HAP-1 (cell line): Measurements from ENCODE around the gene TREX2.

ENCODE experiments used
- DNase-seq, 2 experiments: peaks; one replicate each; pipeline ENCODE4 v3.0.0-alpha.2; 2016 to 2020; ENCODE audit warnings: low spot score in 2 of 2
- H3K27me3 ChIP-seq: fragments of 250-450 bp; sonication (Bioruptor Pico); 2 replicates; pipeline ENCODE4 v1.5.1; 2020; ENCODE audit warnings: low read depth, mild to moderate bottlenecking, moderate library complexity
- H3K36me3 ChIP-seq: fragments of 250-450 bp; sonication (Bioruptor Pico); replicated peaks from 2 replicates; pipeline ENCODE4 v1.5.1; 2020; ENCODE audit warnings: mild to moderate bottlenecking
- H3K4me1 ChIP-seq: fragments of 250-450 bp; sonication (Bioruptor Pico); 2 replicates; pipeline ENCODE4 v1.5.1; 2020; ENCODE audit warnings: mild to moderate bottlenecking
- H3K4me3 ChIP-seq: fragments of 250-450 bp; sonication (Bioruptor Pico); 2 replicates; pipeline ENCODE4 v1.5.1; 2020; ENCODE audit warnings: mild to moderate bottlenecking, moderate library complexity
- H3K9me3 ChIP-seq: fragments of 250-450 bp; sonication (Bioruptor Pico); 2 replicates; pipeline ENCODE4 v1.5.1; 2020; ENCODE audit warnings: mild to moderate bottlenecking, moderate library complexity
- in situ Hi-C: fragments of 300-500 bp; cut with MboI; formaldehyde crosslinking; loops from 3 replicates; pipeline ENCODE4 v1.14.3; 2020; ENCODE audit warnings: low sequenced_read_pairs, inconsistent platforms, mixed read lengths

The TREX2 gene, protein sequence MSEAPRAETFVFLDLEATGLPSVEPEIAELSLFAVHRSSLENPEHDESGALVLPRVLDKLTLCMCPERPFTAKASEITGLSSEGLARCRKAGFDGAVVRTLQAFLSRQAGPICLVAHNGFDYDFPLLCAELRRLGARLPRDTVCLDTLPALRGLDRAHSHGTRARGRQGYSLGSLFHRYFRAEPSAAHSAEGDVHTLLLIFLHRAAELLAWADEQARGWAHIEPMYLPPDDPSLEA

DNA sequence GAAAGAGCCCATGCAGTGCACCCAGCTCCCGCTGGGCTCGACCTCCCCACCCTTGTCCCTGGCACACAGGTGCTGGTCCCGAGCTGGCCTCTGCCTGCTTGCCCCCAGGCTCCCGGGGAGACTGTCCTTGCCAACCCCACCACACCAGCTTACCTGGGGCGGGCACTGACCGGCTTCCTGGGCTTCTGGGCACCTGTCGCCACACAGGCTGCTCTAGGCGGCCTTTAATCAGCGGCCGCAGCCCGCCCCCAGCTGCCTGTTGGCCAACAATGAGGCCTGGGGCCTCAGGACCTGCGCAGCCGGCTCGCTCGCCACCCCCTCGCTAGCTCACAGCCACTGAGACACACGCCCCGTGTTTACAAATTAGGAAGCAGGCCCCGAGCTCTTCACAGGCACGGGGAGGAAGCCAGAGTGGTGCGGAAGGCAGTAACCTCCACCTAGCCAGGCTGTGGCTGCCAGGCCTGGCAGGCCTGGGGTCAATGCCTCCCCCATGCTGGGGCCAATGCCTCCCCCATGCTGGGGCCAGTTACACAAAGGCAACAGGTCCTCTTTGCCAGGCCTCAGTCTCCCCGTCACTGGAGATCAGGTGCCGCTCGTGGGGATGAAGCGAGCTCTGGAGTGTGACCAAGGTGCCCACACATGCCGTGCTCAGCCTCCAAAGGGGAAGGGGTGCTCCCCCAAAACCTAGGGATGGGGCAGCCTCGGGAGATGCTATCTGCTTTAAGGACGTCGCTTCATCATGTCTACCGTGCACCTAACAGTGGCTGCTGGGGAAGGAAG lies at the start of gene TREX2:
Gene TREX2 (minus strand): TSS at position 201 of the 780 bp plus-strand sequence. CDS start 626 bp downstream, outside the sequence.
- Histone ChIP-seq H3K4me3 (no peak within 1 kb of the TSS), H3K9me3 (no peaks in the 10 kb centered on the region), H3K4me1 (no peaks in the 10 kb centered on the region), H3K27me3 (no peaks in the 10 kb centered on the region), H3K36me3 (peaks cover 4% of the 10 kb centered on the region)
- in situ Hi-C loops = no loop called here
- no peak for DNase-seq

DNA sequence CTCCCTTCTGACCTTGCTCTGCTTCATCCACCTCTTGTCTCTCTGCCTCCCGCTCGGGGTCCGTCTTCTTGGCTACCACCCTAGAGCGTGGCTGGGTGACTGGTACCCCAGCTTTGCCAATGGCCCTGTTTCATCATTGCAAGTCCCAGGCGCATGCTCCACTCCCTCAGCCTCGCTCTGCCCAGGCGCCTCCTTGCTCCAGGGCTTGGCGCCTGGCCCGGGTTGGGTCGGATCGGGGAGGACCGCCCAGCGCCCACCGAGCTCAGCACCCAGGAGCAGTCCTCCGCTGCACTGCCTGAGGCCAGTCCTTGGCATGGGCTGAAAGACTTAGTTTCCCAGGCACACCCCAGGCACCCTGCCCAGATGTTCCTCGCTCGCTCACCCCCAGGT lies 49.5 kb upstream of the TREX2 start:
- Histone ChIP-seq H3K4me1 (no peaks in the 10 kb centered on the region), H3K36me3 (no peaks in the 10 kb centered on the region), H3K9me3 (no peaks in the 10 kb centered on the region), H3K4me3 (no peak overlapping the region), H3K27me3 (no peaks in the 10 kb centered on the region)
- in situ Hi-C loops = no loop called here
- no peak for DNase-seq

DNA sequence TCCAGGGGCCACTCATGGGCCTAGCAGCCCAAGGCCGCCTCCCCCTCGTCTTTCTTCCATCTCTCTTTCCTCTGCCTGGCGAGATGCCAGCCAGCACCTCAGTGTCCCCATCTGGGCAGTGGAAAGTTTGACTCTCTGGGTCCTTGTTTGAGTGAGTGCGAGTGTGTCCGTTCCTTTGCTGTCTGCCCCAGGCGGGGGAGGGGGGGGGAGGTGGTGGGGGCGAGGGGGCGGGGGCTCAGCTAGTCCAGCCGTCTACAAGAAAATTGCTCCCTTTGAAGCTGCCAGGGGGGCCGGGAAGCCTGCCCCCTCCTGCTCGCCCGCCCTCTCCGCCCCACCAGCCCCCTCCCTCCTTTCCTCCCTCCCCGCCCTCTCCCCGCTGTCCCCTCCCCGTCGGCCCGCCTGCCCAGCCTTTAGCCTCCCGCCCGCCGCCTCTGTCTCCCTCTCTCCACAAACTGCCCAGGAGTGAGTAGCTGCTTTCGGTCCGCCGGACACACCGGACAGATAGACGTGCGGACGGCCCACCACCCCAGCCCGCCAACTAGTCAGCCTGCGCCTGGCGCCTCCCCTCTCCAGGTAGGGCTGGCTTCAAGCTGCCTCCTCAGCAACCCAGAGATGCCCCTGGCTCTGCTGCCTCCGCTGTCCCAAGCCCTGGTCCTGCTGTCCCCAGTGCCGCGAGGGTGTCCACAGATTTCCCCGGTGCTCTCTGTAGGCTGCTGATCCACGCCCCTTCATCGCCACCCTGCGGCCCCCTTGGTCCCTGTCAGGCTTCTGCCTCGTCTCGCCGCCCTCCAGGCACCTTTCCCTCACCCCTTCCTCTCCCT lies 48.9 kb upstream of the TREX2 start, which contains the start of gene BGN:
Gene BGN (plus strand): TSS at position 440 of the 821 bp plus-strand sequence. CDS start 9,652 bp downstream, outside the sequence.
- DNase-seq = peak in 1 of 2 experiments; percentile 22
- Histone ChIP-seq H3K27me3 (no peaks in the 10 kb centered on the region), H3K4me1 (no peaks in the 10 kb centered on the region), H3K4me3 (no peak within 1 kb of the TSS), H3K9me3 (no peaks in the 10 kb centered on the region), H3K36me3 (no peaks in the 10 kb centered on the region)
- in situ Hi-C loops = no loop called here

DNA sequence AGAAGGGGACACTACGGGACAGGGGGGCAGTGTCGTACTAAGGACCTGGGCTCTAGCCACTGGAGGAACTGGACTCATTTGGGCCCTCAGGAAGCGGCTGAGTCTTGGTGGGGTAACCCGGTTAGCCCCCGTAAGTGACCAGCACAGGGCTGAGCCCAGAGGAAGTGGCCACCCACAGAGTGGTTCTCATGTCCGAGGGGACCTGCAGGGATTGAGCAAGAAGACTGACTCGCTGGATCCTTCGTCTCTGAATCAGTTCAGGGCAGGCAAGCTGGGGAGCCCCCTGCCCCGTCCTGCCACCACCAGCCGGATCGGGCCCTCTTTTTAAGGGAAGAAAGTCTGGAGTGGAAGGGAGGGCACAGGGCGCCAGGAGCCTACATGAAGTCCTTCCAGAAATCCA lies 48.2 kb upstream of the TREX2 start:
- no peaks in the 10 kb centered on the region for H3K36me3 ChIP-seq
- H3K9me3 ChIP-seq = no peaks in the 10 kb centered on the region
- in situ Hi-C loops = no loop called here
- H3K27me3 ChIP-seq = no peaks in the 10 kb centered on the region
- H3K4me1 ChIP-seq = no peaks in the 10 kb centered on the region
- no peak overlapping the region for H3K4me3 ChIP-seq
- no peak for DNase-seq

DNA sequence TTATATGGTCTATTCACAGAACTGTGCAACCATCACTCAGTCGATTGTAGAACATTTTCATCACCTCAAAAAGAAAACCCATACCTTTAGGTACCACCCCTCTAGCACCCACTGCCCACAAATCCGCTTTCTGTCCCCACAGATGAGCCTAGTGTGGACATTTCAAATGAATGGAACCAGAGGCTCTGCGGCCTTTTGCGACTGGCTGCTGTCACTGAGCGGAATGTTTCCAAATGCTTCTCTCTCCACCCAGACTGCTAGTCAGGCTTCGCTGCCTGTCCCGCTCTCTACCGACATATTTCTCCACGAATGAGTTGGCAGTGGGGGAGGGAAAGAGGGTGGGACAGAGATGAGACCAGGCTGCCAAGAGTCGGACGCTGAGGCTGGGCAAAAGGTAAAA lies 47.2 kb upstream of the TREX2 start:
- Histone ChIP-seq H3K9me3 (no peaks in the 10 kb centered on the region), H3K27me3 (no peaks in the 10 kb centered on the region), H3K4me1 (no peaks in the 10 kb centered on the region), H3K4me3 (no peak overlapping the region), H3K36me3 (no peaks in the 10 kb centered on the region)
- DNase-seq = no peak
- in situ Hi-C loops = no loop called here

DNA sequence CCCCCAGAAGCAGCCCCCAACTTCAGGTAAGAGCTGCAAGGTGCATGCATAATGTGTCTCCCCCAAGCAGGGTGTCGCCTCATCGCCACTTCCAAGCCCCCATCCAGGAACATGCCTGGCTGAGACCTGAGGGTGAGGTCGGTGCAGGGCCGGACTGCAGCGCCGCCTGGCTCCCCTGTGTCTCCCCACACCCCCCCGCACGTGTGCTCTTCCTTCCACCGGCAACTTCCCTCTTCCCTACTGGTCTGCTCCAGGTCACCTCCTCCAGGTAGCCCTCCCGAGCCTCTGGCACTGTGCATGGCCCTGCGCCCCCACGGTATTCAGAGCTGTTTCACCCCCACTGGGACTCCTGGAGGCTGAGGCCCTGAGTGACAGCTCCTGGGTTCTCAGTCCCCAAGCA lies 46.7 kb upstream of the TREX2 start:
- DNase-seq = no peak
- Histone ChIP-seq H3K4me3 (no peak overlapping the region), H3K9me3 (no peaks in the 10 kb centered on the region), H3K4me1 (no peaks in the 10 kb centered on the region), H3K36me3 (no peaks in the 10 kb centered on the region), H3K27me3 (no peaks in the 10 kb centered on the region)
- in situ Hi-C loops = no loop called here

DNA sequence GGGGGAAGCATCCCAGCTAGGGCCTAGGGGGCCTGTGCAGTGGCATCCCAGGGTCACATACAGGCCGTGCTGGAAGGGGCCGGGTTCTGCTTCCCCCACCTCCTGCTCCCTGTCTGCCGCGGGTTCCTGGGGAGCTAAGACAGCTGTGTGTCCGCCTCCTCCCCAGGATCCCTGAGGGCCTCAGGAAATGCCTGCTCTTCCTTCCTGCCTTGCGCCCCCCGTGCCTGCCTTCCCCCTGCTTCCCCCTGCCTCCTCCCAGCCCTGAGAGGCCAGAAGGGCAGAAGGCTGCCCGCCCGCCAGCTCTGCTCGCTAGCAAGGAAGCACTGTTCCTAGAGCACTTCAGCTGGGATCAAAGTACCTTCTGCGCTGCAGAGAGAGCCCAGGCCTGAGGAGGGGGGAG lies 46.1 kb upstream of the TREX2 start:
- in situ Hi-C loops = no loop called here
- Histone ChIP-seq H3K4me1 (no peaks in the 10 kb centered on the region), H3K36me3 (no peaks in the 10 kb centered on the region), H3K4me3 (no peak overlapping the region), H3K27me3 (no peaks in the 10 kb centered on the region), H3K9me3 (no peaks in the 10 kb centered on the region)
- DNase-seq = no peak

DNA sequence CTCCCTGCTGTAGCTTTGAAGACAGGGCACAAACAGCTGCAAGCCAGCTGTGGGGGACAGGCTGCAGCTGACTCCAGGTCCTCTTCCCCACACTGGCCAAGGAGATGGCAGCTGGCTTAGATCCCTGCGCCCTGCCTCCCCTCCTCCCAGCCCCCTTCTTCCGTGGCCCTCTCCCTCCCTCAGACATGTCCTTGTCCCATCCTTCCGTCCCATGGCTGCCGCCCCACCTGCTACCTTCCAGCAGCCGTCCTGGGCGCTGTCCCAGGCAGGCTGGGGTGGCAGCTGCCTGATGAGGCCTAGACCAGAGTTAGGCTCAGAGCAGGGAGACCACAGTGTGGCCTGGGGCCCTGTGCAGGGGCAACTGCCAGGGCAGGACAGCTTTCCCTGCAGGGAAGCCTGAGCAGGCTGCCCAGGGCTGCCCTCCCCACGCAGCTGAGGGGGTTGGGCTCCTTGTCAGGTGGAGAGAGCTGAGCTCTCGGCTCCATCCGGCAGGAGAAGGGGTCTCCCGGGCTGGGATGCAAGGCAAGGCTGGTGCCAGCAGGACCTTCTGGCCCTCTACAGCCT lies 45.6 kb upstream of the TREX2 start:
- Histone ChIP-seq H3K4me1 (no peaks in the 10 kb centered on the region), H3K9me3 (no peaks in the 10 kb centered on the region), H3K4me3 (no peak overlapping the region), H3K36me3 (no peaks in the 10 kb centered on the region), H3K27me3 (no peaks in the 10 kb centered on the region)
- in situ Hi-C loops = no loop called here
- no peak for DNase-seq

DNA sequence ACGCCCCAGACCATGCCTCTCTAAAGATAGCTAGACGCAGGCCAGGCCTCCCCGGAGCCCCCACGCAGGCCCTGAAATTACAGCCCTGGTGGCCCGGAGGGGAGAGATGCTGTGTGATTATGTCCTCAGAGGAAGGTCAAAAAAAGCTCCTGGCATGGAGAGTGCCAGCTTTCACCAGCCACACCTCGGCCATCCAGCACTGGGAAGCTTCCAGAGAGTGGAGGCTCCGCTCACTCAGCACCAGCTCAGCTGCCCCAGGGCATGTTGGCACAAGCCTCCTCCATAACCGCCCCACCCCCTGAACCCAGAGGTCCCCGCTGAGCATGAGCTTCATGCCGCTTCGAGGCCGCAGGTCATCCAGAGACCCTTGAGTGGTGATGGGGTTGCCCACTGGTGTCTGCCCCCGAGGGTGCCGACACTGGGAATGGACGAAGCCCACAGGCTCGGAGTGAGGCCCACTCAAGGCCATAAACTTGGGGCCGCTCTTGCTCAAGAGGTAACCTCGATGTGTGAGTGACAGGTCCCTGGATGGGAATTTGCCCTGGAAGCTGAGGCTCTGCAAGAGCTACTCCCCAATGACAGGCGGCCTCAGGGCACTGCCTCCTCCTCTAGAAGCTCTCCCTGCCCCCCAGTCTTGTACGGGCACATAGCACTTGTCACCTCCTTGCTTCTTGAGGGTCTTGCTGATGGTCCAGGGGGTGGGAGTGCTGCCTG lies 44.5 kb upstream of the TREX2 start:
- in situ Hi-C loops = no loop called here
- no peak for DNase-seq
- Histone ChIP-seq H3K36me3 (no peaks in the 10 kb centered on the region), H3K27me3 (no peaks in the 10 kb centered on the region), H3K4me3 (no peak overlapping the region), H3K4me1 (no peaks in the 10 kb centered on the region), H3K9me3 (no peaks in the 10 kb centered on the region)

DNA sequence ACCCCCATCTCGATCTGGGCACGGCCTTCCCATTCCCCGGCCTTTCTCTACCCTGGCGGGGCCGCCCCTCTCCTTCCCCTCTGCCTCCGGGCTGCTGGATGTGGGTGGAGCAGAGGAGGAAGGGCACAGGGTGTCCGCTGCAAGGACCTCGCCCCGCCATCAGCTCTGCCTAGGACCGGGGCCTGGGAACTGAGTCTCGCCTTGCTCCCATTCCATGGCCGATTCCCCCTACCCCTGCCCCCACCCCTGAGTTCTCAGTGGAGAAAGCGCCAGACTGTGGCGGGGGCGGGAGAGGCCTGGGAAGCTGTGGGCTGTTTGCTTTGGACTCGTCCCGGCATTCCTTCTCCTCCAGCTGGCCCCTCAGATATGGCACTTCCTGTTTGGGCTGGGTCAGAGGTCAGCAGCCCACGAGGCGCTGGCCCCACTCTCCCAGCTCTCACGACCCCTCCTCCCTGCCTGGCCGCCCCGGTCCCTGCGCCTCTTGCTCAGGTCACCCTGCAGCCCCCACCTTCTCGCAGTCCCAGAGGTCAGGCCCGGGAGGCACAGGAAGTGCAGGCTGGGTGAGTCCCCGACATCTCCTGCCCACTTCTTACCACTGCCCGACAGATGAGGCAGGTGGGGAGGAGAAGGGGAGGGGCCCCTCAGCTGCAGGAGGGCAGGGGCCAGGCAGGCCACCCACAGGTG lies 42.5 kb upstream of the TREX2 start:
- H3K9me3 ChIP-seq = no peaks in the 10 kb centered on the region
- no peaks in the 10 kb centered on the region for H3K27me3 ChIP-seq
- no peak overlapping the region for H3K4me3 ChIP-seq
- DNase-seq = no peak
- no peaks in the 10 kb centered on the region for H3K4me1 ChIP-seq
- in situ Hi-C loops = no loop called here
- H3K36me3 ChIP-seq = no peaks in the 10 kb centered on the region

DNA sequence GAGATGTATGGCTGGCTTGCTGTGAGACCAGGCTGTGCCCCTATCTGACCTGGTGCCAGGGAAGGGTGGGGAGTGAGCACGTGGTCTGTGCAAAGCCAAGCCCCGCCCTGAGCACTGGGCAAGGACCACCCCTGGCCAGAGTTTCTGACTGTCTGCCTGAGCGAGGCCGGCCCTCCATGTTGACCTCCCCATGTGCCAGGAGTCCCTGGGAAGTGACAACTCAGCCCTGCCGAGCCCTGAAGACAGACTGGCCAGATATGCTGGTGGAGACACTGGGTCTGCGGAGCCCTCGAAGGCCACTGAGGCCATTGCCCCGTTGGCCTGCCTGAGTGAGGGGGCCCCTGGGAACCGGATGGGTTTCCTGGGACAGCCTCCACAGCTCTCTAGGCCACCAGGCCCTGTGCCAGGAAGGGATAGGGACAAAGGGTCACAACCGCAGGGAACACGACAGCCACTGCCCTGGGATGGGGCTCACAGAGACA lies 41.8 kb upstream of the TREX2 start:
- H3K36me3 ChIP-seq = no peaks in the 10 kb centered on the region
- no peaks in the 10 kb centered on the region for H3K4me1 ChIP-seq
- H3K9me3 ChIP-seq = no peaks in the 10 kb centered on the region
- no peak overlapping the region for H3K4me3 ChIP-seq
- H3K27me3 ChIP-seq = no peaks in the 10 kb centered on the region
- no peak for DNase-seq
- in situ Hi-C loops = no loop called here

DNA sequence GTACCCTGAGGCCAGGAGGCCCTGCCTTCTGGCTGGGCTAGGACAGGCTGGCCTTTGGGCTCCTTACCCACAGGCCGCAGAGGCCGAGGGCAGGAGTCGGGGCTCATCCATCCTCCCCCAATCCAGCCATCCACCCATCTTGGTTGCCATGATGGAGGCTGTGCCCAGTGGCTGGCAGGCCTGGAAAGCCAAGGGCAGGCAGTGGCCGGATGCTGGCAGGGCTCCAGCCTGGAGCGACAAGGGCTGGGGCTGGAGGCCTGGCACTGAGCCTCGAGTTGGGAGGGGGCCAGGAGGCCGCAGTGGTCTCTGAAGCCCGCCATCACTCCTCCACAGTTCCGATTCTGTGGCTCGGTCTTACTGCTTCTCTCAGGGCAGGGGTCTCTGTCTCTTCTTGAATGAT lies 40.3 kb upstream of the TREX2 start:
- Histone ChIP-seq H3K36me3 (no peaks in the 10 kb centered on the region), H3K27me3 (no peaks in the 10 kb centered on the region), H3K4me1 (no peaks in the 10 kb centered on the region), H3K4me3 (no peak overlapping the region), H3K9me3 (no peaks in the 10 kb centered on the region)
- in situ Hi-C loops = no loop called here
- no peak for DNase-seq
